Hepatocyte (in vitro differentiated cells): ENCODE results near the gene CD28. TPM values are rescaled to one million over a fixed set of nuclear protein-coding genes. Genes with fewer than 3 reads are reported as not detected.

Source experiments
- DNase-seq: peaks from one replicate; pipeline ENCODE4 v3.0.0-alpha.2; 2016; ENCODE audit warnings: low spot score
- H2AFZ ChIP-seq: fragments of 200-600 bp; sonication (generic); 2 replicates; pipeline ENCODE4 v1.6.0; 2016; ENCODE audit warnings: antibody characterized with exemption, mild to moderate bottlenecking
- H3K27ac ChIP-seq: fragments of 200-600 bp; sonication (generic); 2 replicates; pipeline ENCODE4 v1.5.1; 2016; ENCODE audit warnings: mild to moderate bottlenecking
- H3K27me3 ChIP-seq: fragments of 200-600 bp; sonication (generic); 2 replicates; pipeline ENCODE4 v1.6.1; 2016
- H3K36me3 ChIP-seq: fragments of 200-600 bp; sonication (generic); replicated peaks from 2 replicates; pipeline ENCODE4 v1.5.1; 2016; ENCODE audit warnings: low read depth; ENCODE audit not compliant: insufficient read depth
- H3K4me1 ChIP-seq: fragments of 200-600 bp; sonication (generic); 2 replicates; pipeline ENCODE4 v1.5.1; 2016; ENCODE audit warnings: mild to moderate bottlenecking, moderate library complexity; ENCODE audit not compliant: insufficient read depth
- H3K4me2 ChIP-seq: fragments of 200-600 bp; sonication (generic); 2 replicates; pipeline ENCODE4 v1.6.0; 2016
- H3K4me3 ChIP-seq: fragments of 200-600 bp; sonication (generic); 2 replicates; pipeline ENCODE4 v1.5.1; 2016; ENCODE audit warnings: mild to moderate bottlenecking
- H3K79me2 ChIP-seq: fragments of 200-600 bp; sonication (generic); 2 replicates; pipeline ENCODE4 v1.6.0; 2017; ENCODE audit warnings: mild to moderate bottlenecking
- H3K9me2 ChIP-seq: fragments of 200-600 bp; sonication (generic); replicated peaks from 2 replicates; pipeline ENCODE4 v1.6.0; 2017; ENCODE audit warnings: mild to moderate bottlenecking; ENCODE audit not compliant: insufficient read depth
- H3K9me3 ChIP-seq: fragments of 200-600 bp; sonication (generic); 2 replicates; pipeline ENCODE4 v1.5.1; 2016; ENCODE audit warnings: low read depth, mild to moderate bottlenecking
- H4K20me1 ChIP-seq: fragments of 200-600 bp; sonication (generic); 2 replicates; pipeline ENCODE4 v1.6.0; 2016; ENCODE audit warnings: mild to moderate bottlenecking; ENCODE audit not compliant: insufficient read depth, poor library complexity, severe bottlenecking
- EZH2 ChIP-seq: fragments of 200-600 bp; sonication (generic); IDR thresholded peaks from 2 replicates; pipeline ENCODE4 v1.6.1; 2016; ENCODE audit warnings: antibody characterized with exemption, mild to moderate bottlenecking, borderline replicate concordance
- EZH2phosphoT487 ChIP-seq: fragments of 200-600 bp; sonication (generic); IDR thresholded peaks from one replicate; pipeline ENCODE4 v1.6.1; 2018; ENCODE audit warnings: antibody characterized with exemption, mild to moderate bottlenecking, low read depth, moderate library complexity; ENCODE audit not compliant: unreplicated experiment, severe bottlenecking
- WGBS: methylation state at CpG from one replicate; pipeline ENCODE4 v1.1.6; 2016; ENCODE audit warnings: low lambda C conversion rate; ENCODE audit errors: missing lambda C conversion rate; 5-methylcytosine and 5-hydroxymethylcytosine counted together
- polyA plus RNA-seq: library from polyadenylated mRNA; unstranded; fragments of >200 nt; fragmentation: Nextera tagmentation; extraction: Ambion mirVana; gene quantifications from 2 replicates; pipeline ENCODE4 v1.2.1, GENCODE V29; 2016
- total RNA-seq: library from RNA; depleted of rRNA; stranded (reverse); fragments of >200 nt; gene quantifications from 2 replicates; pipeline ENCODE4 v1.2.3, GENCODE V29; 2014
- TF ChIP-seq, protein P1 (sequence below): fragments of 200-600 bp; sonication (generic); IDR thresholded peaks from 2 replicates; pipeline ENCODE4 v1.5.1; 2016; ENCODE audit warnings: antibody characterized with exemption, mild to moderate bottlenecking; ENCODE audit not compliant: poor library complexity

Gene CD28
- total and polyA plus RNA-seq, 2 experiments from 2014 or later: not detected

GRCh38 chr2:203761121-203761520 lies 54.7 kb downstream of the CD28 start:
- no peak overlapping the region for H3K4me2 ChIP-seq
- no peak overlapping the region for H3K27ac ChIP-seq
- DNase-seq: no peak
- TF ChIP-seq EZH2phosphoT487 (no peak), EZH2 (no peak)
- TF ChIP-seq, protein P1, sequence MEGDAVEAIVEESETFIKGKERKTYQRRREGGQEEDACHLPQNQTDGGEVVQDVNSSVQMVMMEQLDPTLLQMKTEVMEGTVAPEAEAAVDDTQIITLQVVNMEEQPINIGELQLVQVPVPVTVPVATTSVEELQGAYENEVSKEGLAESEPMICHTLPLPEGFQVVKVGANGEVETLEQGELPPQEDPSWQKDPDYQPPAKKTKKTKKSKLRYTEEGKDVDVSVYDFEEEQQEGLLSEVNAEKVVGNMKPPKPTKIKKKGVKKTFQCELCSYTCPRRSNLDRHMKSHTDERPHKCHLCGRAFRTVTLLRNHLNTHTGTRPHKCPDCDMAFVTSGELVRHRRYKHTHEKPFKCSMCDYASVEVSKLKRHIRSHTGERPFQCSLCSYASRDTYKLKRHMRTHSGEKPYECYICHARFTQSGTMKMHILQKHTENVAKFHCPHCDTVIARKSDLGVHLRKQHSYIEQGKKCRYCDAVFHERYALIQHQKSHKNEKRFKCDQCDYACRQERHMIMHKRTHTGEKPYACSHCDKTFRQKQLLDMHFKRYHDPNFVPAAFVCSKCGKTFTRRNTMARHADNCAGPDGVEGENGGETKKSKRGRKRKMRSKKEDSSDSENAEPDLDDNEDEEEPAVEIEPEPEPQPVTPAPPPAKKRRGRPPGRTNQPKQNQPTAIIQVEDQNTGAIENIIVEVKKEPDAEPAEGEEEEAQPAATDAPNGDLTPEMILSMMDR: no peak
- no peaks in the 10 kb centered on the region for H3K4me1 ChIP-seq
- 90% methylated on average over 1 of the region's 1 CpG for WGBS
- no peaks in the 10 kb centered on the region for H3K9me3 ChIP-seq
- H3K27me3 ChIP-seq: no peaks in the 10 kb centered on the region
- H3K79me2 ChIP-seq: no peaks in the 10 kb centered on the region
- H3K9me2 ChIP-seq: no peaks in the 10 kb centered on the region
- H3K36me3 ChIP-seq: no peaks in the 10 kb centered on the region
- H2AFZ ChIP-seq: no peak overlapping the region
- H4K20me1 ChIP-seq: no peaks in the 10 kb centered on the region
- no peak overlapping the region for H3K4me3 ChIP-seq

DNA sequence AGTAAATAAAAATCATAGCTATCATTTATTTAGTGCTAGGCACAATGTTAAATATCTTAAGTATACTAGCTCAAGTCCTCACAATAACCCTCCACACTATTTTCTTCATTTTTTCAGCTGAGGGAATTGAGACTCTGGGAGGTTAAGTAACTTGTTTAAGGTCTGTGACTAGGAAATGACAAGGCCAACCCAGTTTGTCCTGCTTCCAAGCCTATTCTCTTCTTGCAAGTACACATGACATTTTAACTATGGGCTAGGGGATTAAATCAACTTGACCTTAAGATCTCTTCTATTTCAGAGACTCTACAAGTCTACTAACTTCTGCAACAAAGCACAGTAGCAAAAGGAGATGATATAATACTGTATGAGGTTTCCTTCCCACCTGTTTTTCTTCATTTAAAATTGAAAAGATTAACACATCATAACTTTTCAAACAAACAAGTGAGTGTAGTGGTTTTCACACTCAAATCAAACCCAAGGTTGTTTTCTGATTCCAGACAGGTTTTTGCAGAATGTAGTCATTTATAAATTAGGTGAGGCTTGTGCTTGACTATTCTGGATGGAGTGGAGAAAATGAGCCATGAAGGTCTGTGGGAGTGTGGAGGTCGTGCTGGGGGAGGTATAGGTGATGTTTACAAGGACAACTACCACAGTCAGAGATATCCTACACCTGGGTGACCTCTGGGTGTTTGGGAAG lies 57.0 kb downstream of the CD28 start:
- H3K4me3 ChIP-seq: no peak overlapping the region
- H3K36me3 ChIP-seq: no peaks in the 10 kb centered on the region
- 72% methylated on average over 1 of the region's 1 CpG for WGBS
- no peaks in the 10 kb centered on the region for H3K9me3 ChIP-seq
- no peaks in the 10 kb centered on the region for H3K4me1 ChIP-seq
- DNase-seq: no peak
- no peaks in the 10 kb centered on the region for H3K9me2 ChIP-seq
- no peaks in the 10 kb centered on the region for H4K20me1 ChIP-seq
- no peak overlapping the region for H3K27ac ChIP-seq
- H2AFZ ChIP-seq: no peak overlapping the region
- no peaks in the 10 kb centered on the region for H3K27me3 ChIP-seq
- H3K4me2 ChIP-seq: no peak overlapping the region
- TF ChIP-seq EZH2phosphoT487 (no peak), EZH2 (no peak)
- TF ChIP-seq, protein P1: no peak
- H3K79me2 ChIP-seq: no peaks in the 10 kb centered on the region

DNA sequence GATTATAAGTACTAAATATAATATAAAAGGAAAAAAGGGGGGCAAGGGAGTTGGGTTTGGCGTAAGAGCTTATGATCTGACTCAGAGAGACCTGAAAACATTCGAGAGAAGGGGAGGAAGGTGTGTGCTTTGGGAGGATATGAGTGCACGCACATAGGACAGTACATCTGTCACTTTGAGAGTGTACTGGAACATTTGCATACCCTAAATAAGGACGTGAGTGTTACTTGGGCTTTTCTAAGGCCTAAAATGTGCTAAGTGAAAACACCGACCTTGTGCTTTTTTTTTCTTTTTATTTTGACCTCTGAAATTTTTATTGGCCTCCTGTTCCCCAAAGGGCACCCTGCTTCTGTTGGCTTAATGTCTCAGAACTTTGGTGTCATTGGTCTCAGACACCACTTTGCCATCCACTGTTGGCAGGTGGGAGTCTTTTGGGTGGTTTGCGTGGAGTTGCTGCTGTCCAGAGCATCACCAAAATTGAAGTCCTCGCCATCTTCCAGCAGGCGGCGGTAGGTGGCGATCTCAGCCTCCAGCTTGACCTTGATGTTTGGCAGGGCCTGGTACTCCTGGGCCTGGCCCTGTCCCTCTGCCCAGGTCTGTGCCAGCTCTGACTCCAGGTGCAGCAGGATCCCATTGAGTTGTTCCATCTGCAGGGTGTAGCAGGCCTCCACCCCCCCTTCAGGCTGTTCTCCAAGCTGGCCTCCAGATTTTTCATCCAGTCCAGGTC lies 57.7 kb downstream of the CD28 start:
- H2AFZ ChIP-seq: no peak overlapping the region
- no peaks in the 10 kb centered on the region for H3K79me2 ChIP-seq
- DNase-seq: no peak
- H3K9me2 ChIP-seq: no peaks in the 10 kb centered on the region
- no peaks in the 10 kb centered on the region for H3K4me1 ChIP-seq
- no peaks in the 10 kb centered on the region for H3K27me3 ChIP-seq
- 77% methylated on average over 10 of the region's 10 CpGs for WGBS
- no peaks in the 10 kb centered on the region for H3K36me3 ChIP-seq
- TF ChIP-seq, protein P1: no peak
- TF ChIP-seq EZH2phosphoT487: no peak
- no peak for TF ChIP-seq EZH2
- no peak overlapping the region for H3K4me2 ChIP-seq
- no peak overlapping the region for H3K27ac ChIP-seq
- H4K20me1 ChIP-seq: no peaks in the 10 kb centered on the region
- H3K4me3 ChIP-seq: no peak overlapping the region
- H3K9me3 ChIP-seq: no peaks in the 10 kb centered on the region
